Measurements from ENCODE around the gene GOLM1.

DNA sequence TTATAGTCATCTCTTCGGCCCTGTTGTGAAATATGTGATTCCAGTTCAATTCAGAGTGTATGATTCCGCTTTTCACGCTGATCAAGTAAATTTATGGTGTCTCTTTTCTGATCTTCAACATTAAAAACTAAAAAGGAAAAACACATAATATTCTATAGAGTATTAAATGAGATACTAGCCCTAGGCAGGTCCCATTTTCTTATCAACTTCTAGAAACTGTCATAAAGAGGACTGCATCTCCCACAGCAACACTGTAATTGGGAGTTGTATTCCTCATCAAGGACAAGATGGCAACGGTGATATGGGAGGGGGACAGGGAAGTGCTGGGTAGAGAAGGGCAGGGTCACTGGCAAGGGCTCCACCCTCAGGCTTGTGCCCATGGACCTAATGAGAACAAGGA, 71.6 kb downstream of the GOLM1 start:
- TF ChIP-seq, protein P1, sequence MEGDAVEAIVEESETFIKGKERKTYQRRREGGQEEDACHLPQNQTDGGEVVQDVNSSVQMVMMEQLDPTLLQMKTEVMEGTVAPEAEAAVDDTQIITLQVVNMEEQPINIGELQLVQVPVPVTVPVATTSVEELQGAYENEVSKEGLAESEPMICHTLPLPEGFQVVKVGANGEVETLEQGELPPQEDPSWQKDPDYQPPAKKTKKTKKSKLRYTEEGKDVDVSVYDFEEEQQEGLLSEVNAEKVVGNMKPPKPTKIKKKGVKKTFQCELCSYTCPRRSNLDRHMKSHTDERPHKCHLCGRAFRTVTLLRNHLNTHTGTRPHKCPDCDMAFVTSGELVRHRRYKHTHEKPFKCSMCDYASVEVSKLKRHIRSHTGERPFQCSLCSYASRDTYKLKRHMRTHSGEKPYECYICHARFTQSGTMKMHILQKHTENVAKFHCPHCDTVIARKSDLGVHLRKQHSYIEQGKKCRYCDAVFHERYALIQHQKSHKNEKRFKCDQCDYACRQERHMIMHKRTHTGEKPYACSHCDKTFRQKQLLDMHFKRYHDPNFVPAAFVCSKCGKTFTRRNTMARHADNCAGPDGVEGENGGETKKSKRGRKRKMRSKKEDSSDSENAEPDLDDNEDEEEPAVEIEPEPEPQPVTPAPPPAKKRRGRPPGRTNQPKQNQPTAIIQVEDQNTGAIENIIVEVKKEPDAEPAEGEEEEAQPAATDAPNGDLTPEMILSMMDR (IDR thresholded peaks at IDR 0.05), result no peak
- TF ChIP-seq POLR2A (IDR thresholded peaks at IDR 0.05), result no peak

All from Peyer's patch (tissue), 4 donors.